ENCODE results near the gene TDP2.
"Not testable (repeated sequence)": the region's sequence is repeated elsewhere in the genome, so short reads cannot be mapped to it uniquely, and the experiment has no call there.

The TDP2 gene

DNA sequence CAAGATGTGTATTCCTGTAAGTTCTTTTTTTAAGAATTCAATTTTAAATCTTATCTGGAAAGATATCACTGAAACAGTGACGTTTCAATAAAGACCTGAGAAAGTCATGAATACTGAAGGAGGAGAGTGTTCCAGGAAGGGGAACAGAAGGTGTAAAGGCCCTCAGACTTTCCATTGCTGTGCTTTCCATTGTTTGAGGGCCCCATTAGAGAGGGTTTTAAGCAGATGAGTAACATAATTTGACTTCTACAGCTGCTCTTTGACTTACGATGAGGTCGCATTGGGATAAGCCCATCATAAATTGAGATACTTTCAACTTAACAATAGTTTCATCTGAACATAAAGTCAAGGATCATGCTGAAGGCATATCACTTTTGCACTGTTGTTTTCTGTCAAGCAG is 24.9 kb upstream of the TDP2 start:
- DNase-seq: no peak
- Mint-ChIP-seq H3K4me3 (no peak overlapping the region), H3K9me3 (no peaks in the 10 kb centered on the region), H3K27ac (peak overlapping the region; percentile 15), H3K4me1 (ENCODE audit: low read depth) (peaks cover 35% of the 10 kb centered on the region), H3K36me3 (ENCODE audit: low read depth) (peaks cover 7% of the 10 kb centered on the region), H3K27me3 (no peaks in the 10 kb centered on the region)

DNA sequence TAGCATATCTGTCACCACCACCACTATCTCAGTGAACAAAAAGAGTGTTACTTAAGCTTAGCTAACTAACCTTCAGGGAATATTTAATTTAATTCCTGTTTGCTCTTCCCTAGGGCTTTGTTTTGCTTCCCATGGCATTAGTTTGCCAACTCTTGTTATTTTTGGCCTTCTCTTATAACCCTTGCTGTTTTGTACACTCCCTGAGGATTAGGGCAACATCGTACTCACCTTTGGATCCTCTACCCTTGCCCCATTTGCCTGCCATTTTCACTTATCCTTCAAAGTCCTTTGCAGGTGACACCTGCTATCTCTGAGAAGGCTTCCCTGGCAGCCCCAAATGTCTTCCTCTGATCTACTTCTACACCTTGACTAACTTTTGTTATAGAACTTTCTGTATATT is 23.9 kb upstream of the TDP2 start:
- Mint-ChIP-seq H3K4me3 (no peak overlapping the region), H3K9me3 (no peaks in the 10 kb centered on the region), H3K27me3 (no peaks in the 10 kb centered on the region), H3K27ac (no peak overlapping the region), H3K36me3 (ENCODE audit: low read depth) (peaks cover 7% of the 10 kb centered on the region), H3K4me1 (ENCODE audit: low read depth) (peaks cover 26% of the 10 kb centered on the region)
- no peak for DNase-seq

GRCh38 chr6:24689964-24690363 is 23.3 kb upstream of the TDP2 start:
- Mint-ChIP-seq H3K4me1 (ENCODE audit: low read depth) (peaks cover 24% of the 10 kb centered on the region), H3K36me3 (ENCODE audit: low read depth) (peaks cover 7% of the 10 kb centered on the region), H3K4me3 (no peak overlapping the region), H3K27ac (no peak overlapping the region), H3K9me3 (no peaks in the 10 kb centered on the region), H3K27me3 (no peaks in the 10 kb centered on the region)
- no peak for DNase-seq

DNA sequence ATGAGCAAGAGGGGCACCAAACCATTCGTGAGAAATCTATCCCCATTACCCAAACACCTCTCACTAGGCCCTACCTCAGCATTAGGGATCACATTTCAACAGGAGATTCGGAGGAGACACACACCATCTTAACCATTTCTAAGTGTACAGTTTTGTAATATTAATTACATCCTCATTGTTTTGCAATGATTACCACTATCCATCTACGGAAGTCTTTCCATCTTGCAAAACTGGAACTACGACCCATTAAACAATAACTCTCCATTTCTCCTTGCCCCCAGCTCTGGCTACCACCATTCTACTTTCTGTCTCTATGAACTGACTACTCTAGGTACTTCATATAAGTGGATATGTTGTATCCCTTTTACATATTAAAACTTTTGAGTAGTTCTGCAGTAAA is 20.2 kb upstream of the TDP2 start:
- Mint-ChIP-seq H3K4me3 (no peak overlapping the region), H3K4me1 (ENCODE audit: low read depth) (peaks cover 16% of the 10 kb centered on the region), H3K9me3 (no peaks in the 10 kb centered on the region), H3K36me3 (ENCODE audit: low read depth) (peaks cover 7% of the 10 kb centered on the region), H3K27me3 (no peaks in the 10 kb centered on the region), H3K27ac (no peak overlapping the region)
- no peak for DNase-seq

DNA sequence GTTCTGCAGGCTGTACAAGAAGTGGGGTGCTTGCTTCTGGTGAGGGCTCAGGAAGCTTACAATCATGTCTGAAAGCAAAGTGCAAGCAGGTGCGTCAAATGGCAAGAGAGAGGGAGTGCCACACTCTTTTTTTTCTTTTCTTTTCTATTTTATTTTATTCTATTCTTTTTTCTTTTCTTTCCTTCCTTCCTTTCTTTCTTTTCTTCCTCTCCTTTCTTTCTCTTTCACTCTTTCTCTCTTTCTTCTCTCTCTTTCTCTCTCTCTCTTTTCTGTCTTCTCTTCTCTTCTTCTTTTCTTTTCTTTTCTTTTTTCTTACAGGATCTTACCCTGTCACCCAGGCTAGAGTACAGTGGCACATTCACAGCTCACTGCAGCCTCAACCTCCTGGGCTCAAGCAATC is 19.7 kb upstream of the TDP2 start:
- Mint-ChIP-seq H3K4me3 (no peak overlapping the region), H3K27me3 (no peaks in the 10 kb centered on the region), H3K36me3 (ENCODE audit: low read depth) (peaks cover 9% of the 10 kb centered on the region), H3K4me1 (ENCODE audit: low read depth) (peaks cover 10% of the 10 kb centered on the region), H3K27ac (no peak overlapping the region), H3K9me3 (no peaks in the 10 kb centered on the region)
- no peak for DNase-seq

- no peak overlapping the region for H3K4me3 Mint-ChIP-seq
- H3K9me3 Mint-ChIP-seq: no peaks in the 10 kb centered on the region
- H3K4me1 Mint-ChIP-seq (ENCODE audit: low read depth): no peaks in the 10 kb centered on the region
- no peak overlapping the region for H3K27ac Mint-ChIP-seq
- H3K36me3 Mint-ChIP-seq (ENCODE audit: low read depth): peaks cover 9% of the 10 kb centered on the region
- no peaks in the 10 kb centered on the region for H3K27me3 Mint-ChIP-seq
- no peak for DNase-seq
Measured at GRCh38 chr6:24683297-24684296, 16.9 kb upstream of the TDP2 start.

GRCh38 chr6:24680582-24680981 is 13.9 kb upstream of the TDP2 start:
- no peak overlapping the region for H3K4me3 Mint-ChIP-seq
- no peaks in the 10 kb centered on the region for H3K27me3 Mint-ChIP-seq
- H3K9me3 Mint-ChIP-seq: no peaks in the 10 kb centered on the region
- H3K27ac Mint-ChIP-seq: no peak overlapping the region
- peaks cover 3% of the 10 kb centered on the region for H3K36me3 Mint-ChIP-seq (ENCODE audit: low read depth)
- no peaks in the 10 kb centered on the region for H3K4me1 Mint-ChIP-seq (ENCODE audit: low read depth)
- DNase-seq: no peak

DNA sequence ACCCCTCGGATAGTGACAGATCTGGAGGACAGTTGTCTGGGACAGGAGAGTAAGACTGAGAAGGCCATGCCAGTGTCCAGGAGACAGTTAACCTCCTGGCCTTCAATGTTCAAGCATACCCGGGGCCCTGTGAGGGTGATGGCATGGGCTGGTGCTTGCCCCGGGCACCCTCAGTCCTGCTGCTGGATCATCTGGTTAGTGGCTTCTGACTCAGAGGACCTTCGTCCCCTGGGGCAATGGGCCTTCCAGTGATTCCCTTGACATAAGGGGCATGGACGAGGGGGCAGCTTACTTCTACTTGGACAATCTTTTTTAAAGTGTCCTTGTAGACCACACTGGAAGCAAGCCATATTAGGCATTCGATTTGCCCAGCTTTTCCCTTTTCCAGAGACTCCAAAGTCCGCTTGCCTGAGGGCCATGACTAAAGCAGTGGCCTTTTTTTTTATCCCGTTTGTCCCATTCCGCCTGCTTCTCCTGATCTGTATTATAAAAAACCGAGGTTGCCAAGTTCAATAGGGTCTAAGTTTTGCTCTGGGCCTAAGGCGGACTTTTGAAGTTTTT is 12.2 kb upstream of the TDP2 start:
- H3K27me3 Mint-ChIP-seq; H3K9me3 Mint-ChIP-seq; DNase-seq; H3K27ac Mint-ChIP-seq; H3K4me1 Mint-ChIP-seq (ENCODE audit: low read depth); H3K4me3 Mint-ChIP-seq: not testable (repeated sequence)
- peaks cover 15% of the 10 kb centered on the region for H3K36me3 Mint-ChIP-seq (ENCODE audit: low read depth)

GRCh38 chr6:24673625-24674024 is 6.9 kb upstream of the TDP2 start:
- Mint-ChIP-seq H3K36me3 (ENCODE audit: low read depth) (peaks cover 48% of the 10 kb centered on the region), H3K27me3 (no peaks in the 10 kb centered on the region), H3K9me3 (peaks cover 19% of the 10 kb centered on the region), H3K27ac (no peak overlapping the region), H3K4me1 (ENCODE audit: low read depth) (peaks cover 4% of the 10 kb centered on the region), H3K4me3 (no peak overlapping the region)
- no peak for DNase-seq

DNA sequence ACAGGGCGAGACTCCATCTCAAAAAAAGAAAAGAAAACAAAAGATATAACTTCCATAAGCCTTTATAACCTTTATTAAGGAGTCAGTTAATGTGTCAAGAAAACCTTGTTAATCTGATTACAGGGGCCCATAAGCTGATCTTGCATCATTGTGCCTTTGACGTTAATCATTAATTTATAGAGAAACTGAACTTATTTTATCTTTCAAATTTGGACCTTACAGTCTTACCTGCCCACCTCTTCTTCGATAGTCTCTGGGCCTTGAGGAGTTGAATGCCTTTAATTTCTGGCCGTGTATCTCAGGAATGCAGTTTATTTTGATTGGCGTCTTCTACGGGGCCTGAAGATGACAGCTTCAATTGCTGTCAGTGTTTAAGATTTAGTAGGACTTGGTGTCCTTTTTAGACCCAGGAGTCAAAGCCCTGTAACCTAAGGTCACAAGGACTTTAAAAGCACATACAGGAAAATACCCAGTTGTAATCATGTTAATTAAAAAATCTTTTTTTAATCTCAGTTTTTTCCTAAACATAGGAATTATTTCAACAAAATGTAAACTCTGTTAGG is 6.0 kb upstream of the TDP2 start:
- Mint-ChIP-seq H3K27me3 (no peaks in the 10 kb centered on the region), H3K4me3 (no peak overlapping the region), H3K4me1 (ENCODE audit: low read depth) (peaks cover 11% of the 10 kb centered on the region), H3K27ac (no peak overlapping the region), H3K9me3 (peaks cover 19% of the 10 kb centered on the region), H3K36me3 (ENCODE audit: low read depth) (peaks cover 48% of the 10 kb centered on the region)
- no peak for DNase-seq

DNA sequence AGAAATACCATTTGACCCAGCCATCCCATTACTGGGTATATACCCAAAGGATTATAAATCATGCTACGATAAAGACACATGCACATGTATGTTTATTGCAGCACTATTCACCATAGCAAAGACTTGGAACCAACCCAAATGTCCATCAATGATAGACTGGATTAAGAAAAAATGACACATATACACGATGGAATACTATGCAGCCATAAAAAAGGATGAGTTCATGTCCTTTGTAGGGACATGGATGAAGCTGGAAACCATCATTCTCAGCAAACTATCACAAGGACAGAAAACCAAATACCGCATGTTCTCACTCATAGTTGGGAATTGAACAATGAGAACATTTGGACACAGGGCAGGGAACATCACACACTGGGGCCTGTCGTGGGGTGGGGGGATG is 4.4 kb upstream of the TDP2 start:
- not testable (repeated sequence) for DNase-seq, H3K27me3 Mint-ChIP-seq, H3K27ac Mint-ChIP-seq, H3K4me3 Mint-ChIP-seq
- Mint-ChIP-seq H3K4me1 (ENCODE audit: low read depth) (peaks cover 20% of the 10 kb centered on the region), H3K9me3 (peaks cover 19% of the 10 kb centered on the region), H3K36me3 (ENCODE audit: low read depth) (peaks cover 63% of the 10 kb centered on the region)

DNA sequence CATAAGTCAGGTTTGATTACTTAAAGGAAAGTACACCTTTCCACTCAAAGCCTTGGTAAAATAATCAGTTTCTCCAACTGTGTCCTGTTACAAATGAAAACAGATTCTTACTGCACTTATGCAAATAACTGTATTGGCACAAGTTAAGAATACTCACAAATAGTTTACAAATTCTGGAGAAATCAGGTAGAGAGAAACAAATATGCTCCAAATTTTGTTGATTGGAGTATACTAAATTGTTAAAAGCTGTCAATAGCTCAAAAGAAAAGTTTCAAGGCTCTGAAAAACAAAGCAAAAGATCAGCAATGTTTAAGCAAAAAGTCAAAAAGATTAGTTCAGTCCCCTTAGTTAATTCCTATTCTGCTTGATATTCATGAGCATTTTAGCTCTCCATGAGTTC is 3.8 kb upstream of the TDP2 start:
- H3K27me3 Mint-ChIP-seq, H3K27ac Mint-ChIP-seq, H3K4me3 Mint-ChIP-seq, DNase-seq: not testable (repeated sequence)
- H3K4me1 Mint-ChIP-seq (ENCODE audit: low read depth): peaks cover 24% of the 10 kb centered on the region
- peaks cover 19% of the 10 kb centered on the region for H3K9me3 Mint-ChIP-seq
- peaks cover 67% of the 10 kb centered on the region for H3K36me3 Mint-ChIP-seq (ENCODE audit: low read depth)

DNA sequence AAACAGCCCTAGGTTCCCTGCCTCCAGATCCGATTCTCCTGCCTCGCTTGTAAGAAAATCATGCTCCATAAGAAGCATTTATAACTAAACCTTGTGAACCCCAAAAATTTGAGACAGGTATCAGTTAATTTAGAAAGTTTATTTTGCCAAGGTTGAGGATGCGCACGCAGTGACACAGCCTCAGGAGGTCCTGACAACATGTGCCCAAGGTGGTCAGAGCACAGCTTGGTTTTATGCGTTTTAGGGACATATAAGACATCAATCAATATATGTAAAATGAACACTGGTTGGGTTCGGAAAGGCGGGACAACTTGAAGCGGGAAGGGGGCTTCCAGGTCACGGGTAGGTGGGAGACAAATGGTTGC is 2.3 kb upstream of the TDP2 start:
- H3K4me3 Mint-ChIP-seq: peak overlapping the region; percentile 4
- no peak overlapping the region for H3K27ac Mint-ChIP-seq
- no peaks in the 10 kb centered on the region for H3K27me3 Mint-ChIP-seq
- no peak for DNase-seq
- H3K4me1 Mint-ChIP-seq (ENCODE audit: low read depth): peaks cover 38% of the 10 kb centered on the region
- H3K36me3 Mint-ChIP-seq (ENCODE audit: low read depth): peaks cover 72% of the 10 kb centered on the region
- peaks cover 19% of the 10 kb centered on the region for H3K9me3 Mint-ChIP-seq

- H3K27me3 Mint-ChIP-seq, DNase-seq, H3K27ac Mint-ChIP-seq: not testable (repeated sequence)
- Mint-ChIP-seq H3K9me3 (peaks cover 17% of the 10 kb centered on the region), H3K4me1 (ENCODE audit: low read depth) (peaks cover 45% of the 10 kb centered on the region), H3K36me3 (ENCODE audit: low read depth) (peaks cover 75% of the 10 kb centered on the region), H3K4me3 (peak overlapping the region; percentile 96)
Measured at GRCh38 chr6:24668066-24668996, 1.6 kb upstream of the TDP2 start.

Measured in activated T-cell treated with anti-CD3 and anti-CD28 coated beads, Interleukin-2, amount 50 U/mL, for 24 hours (primary cell).